HG02588 (cell line): ENCODE results near the gene C22orf39.

Source experiments
- ATAC-seq: cut with Tn5 transposase; IDR thresholded peaks from one replicate; pipeline ENCODE4 v1.9.1; 2021; ENCODE audit warnings: mild to moderate bottlenecking, moderate library complexity; ENCODE audit not compliant: unreplicated experiment

C22orf39 gene

GRCh38 chr22:19477321-19478044 is 30.0 kb upstream of the C22orf39 start:
- no peak for ATAC-seq

- no peak for ATAC-seq
Measured at GRCh38 chr22:19476023-19476422, 28.5 kb upstream of the C22orf39 start.

- no peak for ATAC-seq
Measured at GRCh38 chr22:19473578-19473977, 26.1 kb upstream of the C22orf39 start.

- ATAC-seq = no peak
Measured at GRCh38 chr22:19472233-19472632, 24.7 kb upstream of the C22orf39 start.

GRCh38 chr22:19471572-19471971 is 24.1 kb upstream of the C22orf39 start:
- no peak for ATAC-seq

GRCh38 chr22:19470010-19470409 is 22.5 kb upstream of the C22orf39 start:
- no peak for ATAC-seq

- ATAC-seq = no peak
Measured at GRCh38 chr22:19469421-19469820, 21.9 kb upstream of the C22orf39 start.

- ATAC-seq = no peak
Measured at GRCh38 chr22:19467912-19468311, 20.4 kb upstream of the C22orf39 start.

GRCh38 chr22:19466848-19467752 is 19.6 kb upstream of the C22orf39 start:
- no peak for ATAC-seq

- ATAC-seq = no peak
Measured at GRCh38 chr22:19466126-19466716, 18.7 kb upstream of the C22orf39 start.

- ATAC-seq = no peak
Measured at GRCh38 chr22:19464975-19465374, 17.5 kb upstream of the C22orf39 start.

GRCh38 chr22:19464546-19464945 is 17.0 kb upstream of the C22orf39 start:
- no peak for ATAC-seq

- no peak for ATAC-seq
Measured at GRCh38 chr22:19463491-19464469, 16.3 kb upstream of the C22orf39 start.

- ATAC-seq = no peak
Measured at GRCh38 chr22:19463008-19463407, 15.5 kb upstream of the C22orf39 start.

GRCh38 chr22:19461506-19461905 is 14.0 kb upstream of the C22orf39 start:
- no peak for ATAC-seq

- no peak for ATAC-seq
Measured at GRCh38 chr22:19460036-19460435, 12.5 kb upstream of the C22orf39 start.

GRCh38 chr22:19457828-19458428 is 10.4 kb upstream of the C22orf39 start:
- no peak for ATAC-seq

- ATAC-seq = no peak
Measured at GRCh38 chr22:19456541-19456940, 9.0 kb upstream of the C22orf39 start.

GRCh38 chr22:19455585-19456370 is 8.3 kb upstream of the C22orf39 start:
- ATAC-seq = no peak
